A549 (cell line): ENCODE measurements around the gene DGAT2.

Experiments used
- JUN ChIP-seq, 2 experiments: fragments of >200 bp; sonication (Bioruptor Twin); formaldehyde crosslinking; IDR thresholded peaks; 2 replicates in 1 of 2; 3 replicates in 1 of 2; pipeline ENCODE4 v1.6.1; 2016 to 2017
- ZFP36 ChIP-seq: fragments of 450-650 bp; IDR thresholded peaks from 2 replicates; pipeline ENCODE4 v1.6.1; 2014; ENCODE audit warnings: borderline replicate concordance; ENCODE audit not compliant: partially characterized antibody

DNA sequence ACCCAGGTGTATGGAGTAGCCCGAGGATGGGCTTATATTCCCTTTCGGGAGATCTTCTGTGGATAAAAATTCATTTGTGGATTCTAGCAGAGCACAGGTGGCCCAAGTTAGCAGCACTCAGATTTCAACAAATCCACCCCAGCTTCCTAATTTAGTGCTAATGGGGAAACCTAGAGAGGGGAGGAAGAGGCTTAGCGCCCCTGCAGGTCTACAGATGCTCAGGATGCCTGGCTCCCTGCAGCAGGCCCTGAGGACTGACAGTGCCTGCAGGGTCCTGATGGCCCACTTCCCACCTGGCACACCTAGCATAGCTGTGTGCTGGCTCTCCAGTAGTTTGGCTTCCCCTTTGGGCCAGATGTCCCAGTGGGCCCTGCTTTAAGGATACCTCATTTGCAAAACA is 6.5 kb downstream of the DGAT2 start:
- TF ChIP-seq ZFP36 = no peak
- no peak for TF ChIP-seq JUN (IDR thresholded peaks at IDR 0.05)
